Astrocyte of the hippocampus (primary cell): Measurements from ENCODE around the gene PTBP1.
"Not testable (repeated sequence)": the region's sequence is repeated elsewhere in the genome, so short reads cannot be mapped to it uniquely, and the experiment has no call there.

Experiments
- DNase-seq: peaks from one replicate; pipeline ENCODE4 v3.0.0; 2011; ENCODE audit warnings: low read depth, low spot score

PTBP1 gene

GRCh38 chr19:827710-828321 is 30.6 kb downstream of the PTBP1 start, which contains the start of gene AZU1:
TSS of gene AZU1 (plus strand) at chr19:827837. CDS start at chr19:827847, 10 bp downstream.
- DNase-seq, result no peak

DNA sequence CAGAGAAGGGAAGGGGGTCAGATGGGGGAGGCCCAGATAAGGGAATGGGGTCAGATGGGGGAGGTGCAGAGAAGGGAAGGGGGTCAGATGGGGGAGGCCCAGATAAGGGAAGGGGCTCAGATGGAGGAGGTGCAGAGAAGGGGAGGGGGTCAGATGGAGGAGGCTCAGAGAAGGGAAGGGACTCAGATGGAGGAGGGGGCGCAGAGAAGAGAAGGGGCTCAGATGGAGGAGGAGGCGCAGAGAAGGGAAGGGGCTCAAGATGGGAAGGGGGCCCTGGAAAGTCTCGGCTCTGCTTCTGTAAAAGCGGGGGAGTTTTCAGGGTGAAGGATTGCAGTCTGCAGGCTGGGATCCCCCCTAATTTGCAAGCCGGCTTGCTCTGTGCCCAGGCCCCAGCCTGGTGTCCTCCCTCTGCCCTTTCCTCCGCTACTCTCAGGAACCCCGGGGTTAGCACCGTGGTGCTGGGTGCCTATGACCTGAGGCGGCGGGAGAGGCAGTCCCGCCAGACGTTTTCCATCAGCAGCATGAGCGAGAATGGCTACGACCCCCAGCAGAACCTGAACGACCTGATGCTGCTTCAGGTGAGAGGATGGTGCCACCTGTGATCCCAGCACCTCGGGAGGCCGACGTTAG is 32.0 kb downstream of the PTBP1 start:
- no peak for DNase-seq

DNA sequence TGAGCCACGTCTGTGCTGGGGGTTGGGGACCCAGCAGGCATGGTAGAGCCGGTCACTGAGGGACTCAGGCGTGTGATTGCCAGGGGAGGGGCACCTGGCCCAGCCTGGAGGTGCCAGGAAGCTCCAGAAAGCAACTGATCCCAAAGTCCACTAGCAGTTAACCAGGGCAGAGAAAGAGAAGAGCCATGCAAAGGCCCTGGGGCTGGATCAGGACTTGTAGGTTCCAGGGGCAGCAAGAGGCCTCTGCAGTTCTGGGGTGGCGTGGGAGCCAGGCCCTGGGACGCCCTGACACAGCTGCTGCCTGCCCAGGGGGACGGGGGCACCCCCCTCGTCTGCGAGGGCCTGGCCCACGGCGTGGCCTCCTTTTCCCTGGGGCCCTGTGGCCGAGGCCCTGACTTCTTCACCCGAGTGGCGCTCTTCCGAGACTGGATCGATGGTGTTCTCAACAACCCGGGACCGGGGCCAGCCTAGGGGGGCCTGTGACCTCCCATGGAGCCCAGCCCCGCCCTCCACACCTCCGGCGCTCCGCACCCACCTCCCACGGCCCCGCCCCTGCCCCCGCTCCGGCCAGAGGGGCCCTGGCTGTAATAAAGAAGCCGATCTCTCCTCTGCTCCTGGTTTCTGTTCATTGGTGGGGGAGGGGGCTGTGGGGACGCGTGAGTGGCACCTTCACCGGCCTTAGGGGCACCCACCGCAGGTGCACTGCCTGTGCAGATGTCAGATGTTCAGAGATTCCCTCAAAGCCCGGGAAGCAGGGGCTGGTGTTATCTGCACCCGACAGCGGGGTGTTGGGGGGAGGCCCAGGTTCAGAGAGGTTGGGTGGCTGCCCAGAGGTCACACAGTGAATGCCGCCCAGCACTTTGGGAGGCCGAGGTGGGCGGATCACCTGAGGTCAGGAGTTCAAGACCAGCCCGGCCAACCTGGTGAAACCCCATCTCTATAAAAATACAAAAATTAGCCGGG is 34.4 kb downstream of the PTBP1 start:
- no peak for DNase-seq

- no peak for DNase-seq
Observed at GRCh38 chr19:834216-834615, 37.0 kb downstream of the PTBP1 start.

GRCh38 chr19:835210-835810 is 38.1 kb downstream of the PTBP1 start:
- DNase-seq, result no peak

DNA sequence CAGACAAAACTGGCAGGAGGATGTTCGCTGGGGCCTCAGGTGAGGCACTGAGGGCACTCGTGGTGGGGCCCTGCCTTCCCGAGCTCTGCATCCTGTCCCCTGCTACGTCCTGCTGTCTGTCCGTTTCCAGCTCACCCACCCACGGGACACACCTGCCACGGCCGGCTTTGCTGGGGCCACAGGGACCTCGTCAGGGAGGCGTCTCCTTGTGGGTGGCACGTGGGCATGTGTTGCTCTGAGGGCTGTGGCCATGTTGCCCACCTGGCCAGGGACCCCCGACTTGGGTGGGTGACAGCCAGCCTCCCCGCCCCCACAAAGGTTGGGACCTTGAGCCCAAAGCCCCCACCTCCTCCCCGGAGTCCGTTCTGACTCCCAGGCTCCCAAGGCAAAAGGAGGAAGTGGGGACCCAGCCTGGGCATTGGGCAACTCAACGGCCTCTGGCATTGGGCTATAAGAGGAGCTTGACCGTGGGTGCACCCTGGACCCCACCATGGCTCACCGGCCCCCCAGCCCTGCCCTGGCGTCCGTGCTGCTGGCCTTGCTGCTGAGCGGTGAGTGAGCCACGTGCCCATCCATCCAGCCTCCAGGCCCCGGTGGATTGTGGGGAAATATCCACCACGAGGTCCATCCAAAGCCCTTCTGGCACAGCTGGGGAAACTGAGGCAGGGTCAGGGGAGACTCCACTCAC is 43.4 kb downstream of the PTBP1 start, which contains the start of gene PRTN3:
Gene PRTN3 (plus strand): TSS at position 481 of the 688 bp plus-strand sequence. CDS start 10 bp downstream, at position 491.
- DNase-seq, result no peak

DNA sequence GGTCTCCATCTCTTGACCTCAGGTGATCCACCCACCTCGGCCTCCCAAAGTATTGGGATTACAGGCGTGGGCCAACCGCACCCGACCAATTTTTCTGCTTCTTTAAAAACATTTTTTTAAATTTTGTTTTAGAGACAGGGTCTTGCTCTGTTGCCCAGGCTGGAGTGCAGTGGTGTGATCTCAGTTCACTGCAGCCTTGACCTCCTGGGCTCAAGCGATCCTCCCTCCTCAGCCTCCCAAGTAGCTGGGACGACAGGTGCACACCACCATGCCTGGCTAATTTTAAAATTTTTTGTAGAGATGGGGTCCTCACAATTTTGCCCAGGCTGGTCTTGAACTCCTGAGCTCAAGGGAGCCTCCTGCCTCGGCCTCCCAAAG is 45.5 kb downstream of the PTBP1 start:
- not testable (repeated sequence) for DNase-seq

GRCh38 chr19:843180-843835 is 46.1 kb downstream of the PTBP1 start:
- no peak for DNase-seq

GRCh38 chr19:843836-844545 is 46.7 kb downstream of the PTBP1 start:
- DNase-seq, result no peak

- no peak for DNase-seq
Observed at GRCh38 chr19:844546-844971, 47.3 kb downstream of the PTBP1 start.

- DNase-seq, result no peak
Observed at GRCh38 chr19:845707-846521, 48.7 kb downstream of the PTBP1 start.

DNA sequence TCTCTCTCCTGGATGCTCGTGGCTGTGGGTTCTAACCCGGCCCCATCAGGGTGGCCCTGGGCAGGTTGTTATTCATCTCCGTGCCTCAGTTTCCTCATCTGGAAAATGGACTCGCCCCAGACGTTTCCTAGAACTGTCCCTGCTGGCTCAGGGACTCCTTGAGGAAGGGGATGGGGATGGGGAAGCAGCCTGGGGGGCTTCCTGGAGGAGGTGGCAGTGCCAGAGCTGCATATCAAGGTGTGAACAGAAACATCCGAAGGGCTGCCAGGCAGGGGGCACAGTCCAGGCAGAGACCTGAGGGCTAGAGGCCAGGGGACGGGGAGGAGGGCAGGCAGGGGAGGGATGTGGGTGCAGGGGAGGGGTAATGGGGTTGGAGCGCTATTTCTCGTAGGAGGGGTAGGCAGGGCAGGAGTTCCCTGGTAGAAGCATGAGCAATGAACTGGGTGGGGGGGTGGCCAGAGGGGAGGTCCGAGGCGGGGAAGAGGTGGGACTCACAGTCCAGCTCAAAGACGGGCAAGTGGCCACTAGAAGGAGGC is 51.2 kb downstream of the PTBP1 start:
- DNase-seq, result no peak

- DNase-seq, result not testable (repeated sequence)
Observed at GRCh38 chr19:849195-849594, 51.9 kb downstream of the PTBP1 start.

DNA sequence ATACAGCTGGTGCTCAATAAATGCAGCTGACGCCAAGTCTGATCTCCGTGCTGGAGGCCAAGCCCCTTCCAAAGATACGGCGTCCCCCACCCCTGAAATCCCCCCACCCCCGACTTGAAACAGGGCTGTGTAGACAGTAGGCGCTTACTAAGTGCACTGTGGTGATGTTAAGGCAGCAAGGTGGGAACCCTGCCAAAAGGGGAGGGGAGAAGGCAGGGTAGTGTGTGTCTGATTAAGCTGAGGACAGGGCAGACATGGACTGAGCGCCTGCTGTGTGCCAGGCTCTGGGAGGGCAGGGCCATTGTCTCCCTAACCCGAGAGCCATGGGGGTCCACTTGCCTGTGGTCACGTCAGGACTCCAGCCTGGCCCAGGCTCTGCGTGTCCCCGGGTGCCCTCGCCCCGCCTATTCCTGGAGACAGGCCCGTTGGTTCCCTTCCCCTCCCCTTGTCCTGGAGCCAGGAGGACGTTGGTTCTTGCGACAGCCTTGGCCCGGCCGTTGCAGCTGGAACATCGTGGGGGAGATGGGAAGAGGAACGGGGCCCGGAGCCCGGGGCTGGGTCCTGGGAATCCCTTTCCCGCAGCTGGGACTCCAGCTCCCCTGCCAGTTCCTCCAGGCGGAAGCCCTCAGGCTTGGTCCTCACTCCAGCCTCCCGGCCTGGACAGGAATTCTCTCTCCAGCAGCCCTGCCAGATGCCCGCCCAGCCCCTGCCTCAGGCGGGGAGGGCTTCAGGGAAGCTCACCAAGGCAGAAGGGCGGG is 53.1 kb downstream of the PTBP1 start:
- peak; percentile 87 for DNase-seq

DNA sequence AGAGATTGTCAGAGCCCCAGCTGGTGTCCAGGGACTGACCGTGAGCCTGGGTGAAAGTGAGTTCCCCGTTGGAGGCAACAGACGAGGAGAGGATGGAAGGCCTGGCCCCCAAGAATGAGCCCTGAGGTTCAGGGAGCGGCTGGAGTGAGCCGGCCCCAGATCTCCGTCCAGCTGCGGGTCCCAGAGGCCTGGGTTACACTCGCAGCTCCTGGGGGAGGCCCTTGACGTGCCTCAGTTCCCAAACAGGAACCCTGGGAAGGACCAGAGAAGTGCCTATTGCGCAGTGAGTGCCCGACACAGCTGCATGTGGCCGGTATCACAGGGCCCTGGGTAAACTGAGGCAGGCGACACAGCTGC is 53.7 kb downstream of the PTBP1 start:
- no peak for DNase-seq

DNA sequence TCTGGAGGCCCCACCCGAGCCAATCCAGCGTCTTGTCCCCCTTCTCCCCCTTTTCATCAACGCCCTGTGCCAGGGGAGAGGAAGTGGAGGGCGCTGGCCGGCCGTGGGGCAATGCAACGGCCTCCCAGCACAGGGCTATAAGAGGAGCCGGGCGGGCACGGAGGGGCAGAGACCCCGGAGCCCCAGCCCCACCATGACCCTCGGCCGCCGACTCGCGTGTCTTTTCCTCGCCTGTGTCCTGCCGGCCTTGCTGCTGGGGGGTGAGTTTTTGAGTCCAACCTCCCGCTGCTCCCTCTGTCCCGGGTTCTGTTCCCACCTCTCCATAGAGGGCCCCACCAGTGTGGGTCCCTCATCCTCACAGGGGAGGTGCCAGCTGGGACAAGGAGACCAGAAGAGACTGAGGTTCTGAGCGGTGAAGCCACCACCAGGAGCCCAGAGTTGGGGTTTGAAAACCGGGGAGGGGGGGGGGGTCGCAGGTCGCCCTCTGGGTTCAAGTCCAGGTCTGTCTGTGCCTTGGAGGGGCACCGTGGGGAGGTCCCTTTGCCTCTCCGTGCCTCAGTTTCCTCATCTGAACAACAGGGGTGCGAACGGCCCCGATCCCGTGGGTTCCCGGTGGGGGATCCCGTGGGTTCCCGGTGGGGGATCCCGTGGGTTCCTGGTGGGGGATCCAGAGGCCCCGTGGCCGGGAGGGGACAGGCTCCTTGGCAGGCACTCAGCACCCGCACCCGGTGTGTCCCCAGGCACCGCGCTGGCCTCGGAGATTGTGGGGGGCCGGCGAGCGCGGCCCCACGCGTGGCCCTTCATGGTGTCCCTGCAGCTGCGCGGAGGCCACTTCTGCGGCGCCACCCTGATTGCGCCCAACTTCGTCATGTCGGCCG is 55.1 kb downstream of the PTBP1 start, which contains the start of gene ELANE:
Gene ELANE (plus strand): TSS at position 168 of the 878 bp plus-strand sequence. CDS start 26 bp downstream, at position 194.
- DNase-seq, result no peak

GRCh38 chr19:853014-853585 is 55.8 kb downstream of the PTBP1 start:
- DNase-seq, result no peak
